NOMO-1 (cell line): ENCODE data around the gene ZNF341.

Experiments
- DNase-seq, 2 experiments: peaks; one replicate each; lab custom pipeline; 2025; ENCODE audit not compliant: unreplicated experiment in 2 of 2; lab: John Stamatoyannopoulos, UW

ZNF341 gene

GRCh38 chr20:33765592-33765991 lies 33.8 kb downstream of the ZNF341 start:
- DNase-seq, result no peak

- no peak for DNase-seq
These were observed 34.9 kb downstream of the ZNF341 start for GRCh38 chr20:33766686-33767085.

GRCh38 chr20:33767777-33768138 lies 36.0 kb downstream of the ZNF341 start:
- no peak for DNase-seq

GRCh38 chr20:33769043-33769442 lies 37.2 kb downstream of the ZNF341 start:
- DNase-seq, result no peak

GRCh38 chr20:33770005-33770404 lies 38.2 kb downstream of the ZNF341 start:
- DNase-seq, result no peak

- DNase-seq, result no peak
These were observed 40.1 kb downstream of the ZNF341 start for GRCh38 chr20:33771938-33772337.

- DNase-seq, result no peak
These were observed 40.6 kb downstream of the ZNF341 start for GRCh38 chr20:33772439-33772838.

- peak in 1 of 2 experiments; percentile 52 for DNase-seq
These were observed 41.8 kb downstream of the ZNF341 start for GRCh38 chr20:33773412-33774089.

- no peak for DNase-seq
These were observed 46.0 kb downstream of the ZNF341 start for GRCh38 chr20:33777816-33778215.

- DNase-seq, result no peak
These were observed 49.3 kb downstream of the ZNF341 start for GRCh38 chr20:33781133-33781532.

- DNase-seq, result no peak
These were observed 50.1 kb downstream of the ZNF341 start for GRCh38 chr20:33781945-33782344.

- no peak for DNase-seq
These were observed 51.5 kb downstream of the ZNF341 start for GRCh38 chr20:33783256-33783655.

- DNase-seq, result no peak
These were observed 52.0 kb downstream of the ZNF341 start for GRCh38 chr20:33783818-33784217.

GRCh38 chr20:33784225-33784624 lies 52.4 kb downstream of the ZNF341 start:
- DNase-seq, result no peak

- peak; percentile 60 to 82 for DNase-seq
These were observed 53.7 kb downstream of the ZNF341 start for GRCh38 chr20:33785503-33785902.

GRCh38 chr20:33787253-33787891 lies 55.6 kb downstream of the ZNF341 start:
- DNase-seq, result no peak

- DNase-seq, result no peak
These were observed 56.7 kb downstream of the ZNF341 start for GRCh38 chr20:33788351-33789049.

- DNase-seq, result peak in 1 of 2 experiments; percentile 11
These were observed 57.5 kb downstream of the ZNF341 start for GRCh38 chr20:33789109-33789857.

GRCh38 chr20:33789858-33790182 lies 58.0 kb downstream of the ZNF341 start:
- DNase-seq, result no peak

- no peak for DNase-seq
These were observed 58.8 kb downstream of the ZNF341 start for GRCh38 chr20:33790566-33790965.

- DNase-seq, result no peak
These were observed 59.2 kb downstream of the ZNF341 start for GRCh38 chr20:33791021-33791420.
